HTERT RPE-1 (cell line): Measurements from ENCODE around the gene FNDC3B.
"Not testable (repeated sequence)": the region's sequence is repeated elsewhere in the genome, so short reads cannot be mapped to it uniquely, and the experiment has no call there.

ENCODE experiments used
- in situ Hi-C: fragments of 300-500 bp; cut with MboI; formaldehyde crosslinking; loops from 4 replicates; pipeline ENCODE4 v1.14.3; 2020; ENCODE audit warnings: low sequenced_read_pairs

Gene FNDC3B

DNA sequence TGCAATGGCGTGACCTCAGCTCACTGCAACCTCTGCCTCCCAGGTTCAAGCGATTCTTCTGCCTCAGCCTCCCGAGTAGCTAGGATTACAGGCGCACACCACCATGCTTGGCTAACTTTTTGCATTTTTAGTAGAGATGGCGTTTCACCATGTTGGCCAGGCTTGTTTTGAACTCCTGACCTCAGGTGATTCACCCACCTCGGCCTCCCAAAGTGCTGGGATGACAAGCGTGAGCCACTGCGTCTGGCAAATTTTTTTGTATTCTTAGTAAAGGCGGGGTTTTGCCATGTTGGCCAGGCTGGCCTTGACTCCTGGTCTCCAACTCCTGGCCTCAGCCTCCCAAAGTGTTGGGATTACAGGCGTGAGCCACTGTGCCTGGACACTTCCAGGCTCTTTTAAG is 215.9 kb downstream of the FNDC3B start:
- in situ Hi-C loops: not testable (repeated sequence)

- in situ Hi-C loops: no loop called here
Observed at GRCh38 chr3:172256101-172256734, 216.8 kb downstream of the FNDC3B start.

- in situ Hi-C loops: no loop called here
Observed at GRCh38 chr3:172257648-172258400, 218.4 kb downstream of the FNDC3B start.

GRCh38 chr3:172258624-172259023 is 219.2 kb downstream of the FNDC3B start:
- in situ Hi-C loops: no loop called here

- in situ Hi-C loops: no loop called here
Observed at GRCh38 chr3:172259111-172259541, 219.7 kb downstream of the FNDC3B start.

- in situ Hi-C loops: no loop called here
Observed at GRCh38 chr3:172259726-172260248, 220.4 kb downstream of the FNDC3B start.

DNA sequence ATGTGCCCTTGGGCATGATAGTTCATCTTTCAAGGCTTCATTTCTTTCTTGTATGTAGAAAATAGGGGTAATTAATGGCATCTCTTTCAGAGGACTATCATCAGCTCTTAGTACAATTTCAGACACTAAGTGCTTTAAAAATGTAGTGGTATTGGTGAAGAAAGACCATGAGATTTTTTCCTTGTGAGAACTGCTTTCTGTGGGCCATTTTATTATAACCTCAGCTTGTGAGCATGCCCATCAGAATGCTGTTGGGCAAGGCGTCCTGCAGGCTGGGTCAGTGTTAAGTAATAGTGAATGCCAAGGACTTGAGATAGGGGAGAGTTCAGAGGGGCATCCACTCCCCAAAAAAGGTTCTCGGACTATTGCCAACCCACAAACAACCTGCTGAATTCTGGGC is 221.0 kb downstream of the FNDC3B start:
- in situ Hi-C loops: no loop called here

- in situ Hi-C loops: no loop called here
Observed at GRCh38 chr3:172261054-172261453, 221.7 kb downstream of the FNDC3B start.

DNA sequence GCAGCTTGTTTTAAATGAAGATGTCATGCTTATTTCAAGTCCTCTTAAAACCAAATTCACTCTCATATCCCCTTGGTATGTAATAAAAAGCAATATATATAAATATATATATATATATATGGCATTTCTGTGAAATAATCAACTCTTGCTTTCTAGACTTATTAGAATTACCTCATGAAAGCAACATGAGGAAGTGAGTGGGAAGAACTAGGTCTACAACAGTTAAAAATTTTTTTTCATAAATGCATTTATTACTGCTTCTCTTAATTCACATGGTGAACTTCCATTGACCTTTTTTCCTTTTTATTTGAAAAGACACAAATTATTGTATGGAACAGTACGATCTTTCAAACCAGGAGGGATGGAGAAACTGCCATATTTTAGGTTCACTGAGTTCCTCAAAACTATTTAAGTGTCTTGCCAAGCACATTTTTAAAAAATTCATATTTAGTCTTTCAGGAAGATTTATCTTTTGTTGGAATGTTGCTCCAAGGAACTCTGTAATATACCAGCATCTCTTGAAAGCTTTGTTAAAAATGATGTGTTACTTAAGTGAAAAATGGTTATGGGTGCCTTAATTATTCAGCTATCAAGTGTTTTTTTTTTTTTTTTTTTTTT is 223.7 kb downstream of the FNDC3B start:
- in situ Hi-C loops: no loop called here

- in situ Hi-C loops: no loop called here
Observed at GRCh38 chr3:172263781-172264486, 224.6 kb downstream of the FNDC3B start.

- in situ Hi-C loops: no loop called here
Observed at GRCh38 chr3:172266103-172266502, 226.7 kb downstream of the FNDC3B start.

- in situ Hi-C loops: no loop called here
Observed at GRCh38 chr3:172268425-172268824, 229.0 kb downstream of the FNDC3B start.

GRCh38 chr3:172268868-172269267 is 229.5 kb downstream of the FNDC3B start:
- in situ Hi-C loops: no loop called here

GRCh38 chr3:172270557-172271166 is 231.3 kb downstream of the FNDC3B start:
- in situ Hi-C loops: no loop called here

- in situ Hi-C loops: no loop called here
Observed at GRCh38 chr3:172271386-172271976, 232.1 kb downstream of the FNDC3B start.

- in situ Hi-C loops: no loop called here
Observed at GRCh38 chr3:172272698-172273097, 233.3 kb downstream of the FNDC3B start.

DNA sequence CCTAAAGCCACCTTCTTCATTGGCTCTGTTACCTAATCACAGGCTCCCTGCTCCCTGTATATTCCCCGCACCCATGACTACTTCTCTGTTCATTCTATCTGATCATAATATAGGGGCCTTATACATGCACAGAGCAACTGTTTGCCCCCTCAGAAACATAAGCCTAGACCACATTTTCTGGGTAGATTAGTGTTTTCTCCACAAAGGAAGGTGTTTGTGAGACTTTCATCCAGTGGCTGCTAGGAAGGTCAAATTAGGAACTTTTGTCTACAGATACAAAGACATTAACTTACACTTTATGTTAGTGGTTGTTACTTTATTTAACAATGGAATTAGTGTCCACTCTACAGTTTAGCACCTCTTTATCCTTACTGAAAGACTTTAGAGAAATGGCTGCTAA is 234.0 kb downstream of the FNDC3B start:
- in situ Hi-C loops: no loop called here

- in situ Hi-C loops: no loop called here
Observed at GRCh38 chr3:172274906-172275305, 235.5 kb downstream of the FNDC3B start.

GRCh38 chr3:172275586-172275985 is 236.2 kb downstream of the FNDC3B start:
- in situ Hi-C loops: no loop called here

GRCh38 chr3:172276103-172276502 is 236.7 kb downstream of the FNDC3B start:
- in situ Hi-C loops: no loop called here
